Measurements from ENCODE around the gene KCNJ14.
"Not testable (repeated sequence)": the region's sequence is repeated elsewhere in the genome, so short reads cannot be mapped to it uniquely, and the experiment has no call there.

Gene KCNJ14

DNA sequence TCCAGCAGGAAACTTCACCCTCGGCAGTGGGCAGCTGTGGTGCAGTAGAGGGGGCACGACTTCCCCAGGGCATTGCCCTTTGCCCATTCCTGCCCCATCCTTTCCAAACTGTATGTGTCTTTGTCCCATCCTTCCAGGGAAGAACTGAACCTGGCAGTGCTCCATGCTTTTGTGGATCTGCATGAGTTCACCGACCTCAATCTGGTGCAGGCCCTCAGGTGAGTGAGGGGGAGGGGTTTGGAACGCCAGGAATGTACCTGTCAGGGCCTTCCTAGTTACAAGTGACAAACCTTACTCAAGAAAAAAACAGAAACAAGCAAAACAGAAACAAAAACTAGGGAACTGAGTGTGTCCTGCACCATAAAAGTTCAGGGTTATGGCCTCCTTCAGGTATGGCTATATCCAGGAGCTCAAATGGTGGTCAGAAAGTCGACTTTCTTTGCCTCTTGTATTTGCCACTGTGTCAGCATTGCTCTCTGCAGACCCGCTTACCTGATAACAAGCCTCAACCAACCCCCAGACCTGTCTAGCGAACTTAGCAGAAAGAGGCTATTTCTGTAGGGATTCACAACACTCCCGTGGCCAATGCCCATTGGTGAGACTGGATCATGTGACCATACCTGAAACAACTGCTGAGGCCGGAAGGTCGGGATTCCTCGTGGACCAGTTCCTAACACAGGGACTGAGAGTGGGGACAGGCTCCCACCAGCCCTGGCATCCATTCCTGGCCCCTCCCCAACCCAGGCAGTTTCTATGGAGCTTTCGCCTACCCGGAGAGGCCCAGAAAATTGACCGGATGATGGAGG, 18.0 kb downstream of the KCNJ14 start:
- no peak for DNase-seq

GRCh38 chr19:48474084-48474592, 18.8 kb downstream of the KCNJ14 start:
- DNase-seq, result no peak

DNA sequence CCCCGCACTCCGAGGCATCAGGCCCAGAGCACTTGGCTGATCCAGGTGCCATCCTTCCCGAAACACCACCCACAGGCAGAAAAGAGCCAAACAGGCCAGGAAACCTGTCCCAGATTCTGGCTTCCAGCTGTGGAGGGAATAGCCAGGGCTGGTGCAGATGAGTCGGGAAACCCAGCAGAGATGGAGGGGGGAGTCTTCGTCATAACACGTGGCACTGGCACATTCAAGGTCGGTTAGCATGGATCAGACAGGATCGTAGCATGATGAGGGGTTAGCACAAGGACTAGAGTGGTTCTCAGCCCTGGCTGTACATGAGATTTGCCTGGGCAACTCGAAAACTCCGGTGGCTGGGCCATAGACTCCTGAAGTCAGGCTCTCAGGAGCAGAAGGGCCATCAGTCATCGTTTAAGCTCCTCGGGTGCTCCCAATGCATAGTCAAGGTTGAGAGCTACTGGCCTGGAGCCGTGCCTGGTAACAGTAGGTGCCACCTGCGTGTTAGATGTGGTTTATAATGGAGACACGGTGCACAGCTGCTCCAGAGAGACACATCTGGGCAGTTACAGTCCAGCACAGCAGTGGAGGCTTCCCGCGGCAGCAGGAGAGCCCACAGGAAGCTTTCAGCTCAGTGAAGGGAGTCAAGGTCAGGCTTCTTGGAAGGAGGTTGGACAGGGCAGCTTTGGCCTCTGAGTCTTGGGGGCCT, 20.1 kb downstream of the KCNJ14 start:
- no peak for DNase-seq

GRCh38 chr19:48476176-48476575, 20.8 kb downstream of the KCNJ14 start:
- no peak for DNase-seq

DNA sequence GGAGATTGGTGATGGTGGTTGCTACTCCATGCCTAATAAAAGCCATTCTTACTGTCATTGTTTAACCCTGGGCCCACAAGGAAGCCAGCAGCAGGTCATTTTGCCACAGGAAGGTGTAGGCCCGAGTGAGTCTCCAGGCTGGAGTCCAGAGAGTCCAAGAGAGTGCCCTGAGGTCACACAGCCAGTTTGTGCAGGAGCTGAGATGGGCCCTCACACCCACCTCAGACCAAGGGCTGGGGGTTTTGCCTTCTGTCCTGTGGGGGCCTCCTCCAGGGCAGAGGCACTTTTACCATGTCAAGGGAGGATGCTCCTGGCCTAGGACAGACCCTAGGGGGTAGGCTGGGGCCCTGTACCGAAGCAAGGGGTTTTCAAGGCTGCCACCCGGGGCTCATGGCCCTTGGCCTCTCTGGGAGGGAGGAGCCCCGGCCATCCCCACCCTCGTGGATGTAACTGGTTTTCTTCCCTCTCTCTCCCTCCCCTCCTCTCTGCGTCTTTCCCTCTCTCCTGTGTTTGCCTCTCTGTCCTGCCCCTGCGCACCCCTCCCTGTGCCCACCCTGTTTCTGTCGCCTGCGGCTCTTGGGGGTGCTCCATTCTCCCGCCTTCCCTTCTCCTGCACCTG, 21.8 kb downstream of the KCNJ14 start:
- DNase-seq, result no peak

DNA sequence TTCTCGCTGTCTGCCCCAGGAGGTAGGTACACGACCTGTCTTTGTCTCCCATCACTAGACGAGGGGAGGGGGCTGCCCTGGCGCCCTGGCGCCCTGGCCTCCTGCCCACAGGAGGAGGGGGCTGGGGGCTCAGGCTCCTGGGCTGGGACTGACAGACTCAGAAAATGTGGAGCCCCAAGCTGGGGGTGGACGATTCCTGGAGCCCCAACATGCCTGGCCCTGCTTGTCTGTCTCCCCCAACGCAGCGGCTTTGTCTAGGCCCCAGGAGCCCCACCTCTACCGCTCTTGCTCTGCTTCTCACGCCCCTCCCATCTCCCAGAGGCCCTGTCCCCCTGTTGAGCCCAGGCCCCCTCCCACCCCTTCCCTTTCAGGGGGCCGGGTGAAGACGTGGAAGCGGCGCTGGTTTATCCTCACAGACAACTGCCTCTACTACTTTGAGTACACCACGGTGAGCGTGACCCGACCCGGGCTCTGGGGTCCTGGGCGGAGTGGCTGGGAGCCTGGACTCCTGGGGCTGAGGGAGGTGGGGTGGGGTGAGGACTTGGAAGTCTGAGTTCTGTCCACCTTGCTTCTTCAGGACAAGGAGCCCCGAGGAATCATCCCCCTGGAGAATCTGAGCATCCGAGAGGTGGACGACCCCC, 22.4 kb downstream of the KCNJ14 start:
- no peak for DNase-seq

DNA sequence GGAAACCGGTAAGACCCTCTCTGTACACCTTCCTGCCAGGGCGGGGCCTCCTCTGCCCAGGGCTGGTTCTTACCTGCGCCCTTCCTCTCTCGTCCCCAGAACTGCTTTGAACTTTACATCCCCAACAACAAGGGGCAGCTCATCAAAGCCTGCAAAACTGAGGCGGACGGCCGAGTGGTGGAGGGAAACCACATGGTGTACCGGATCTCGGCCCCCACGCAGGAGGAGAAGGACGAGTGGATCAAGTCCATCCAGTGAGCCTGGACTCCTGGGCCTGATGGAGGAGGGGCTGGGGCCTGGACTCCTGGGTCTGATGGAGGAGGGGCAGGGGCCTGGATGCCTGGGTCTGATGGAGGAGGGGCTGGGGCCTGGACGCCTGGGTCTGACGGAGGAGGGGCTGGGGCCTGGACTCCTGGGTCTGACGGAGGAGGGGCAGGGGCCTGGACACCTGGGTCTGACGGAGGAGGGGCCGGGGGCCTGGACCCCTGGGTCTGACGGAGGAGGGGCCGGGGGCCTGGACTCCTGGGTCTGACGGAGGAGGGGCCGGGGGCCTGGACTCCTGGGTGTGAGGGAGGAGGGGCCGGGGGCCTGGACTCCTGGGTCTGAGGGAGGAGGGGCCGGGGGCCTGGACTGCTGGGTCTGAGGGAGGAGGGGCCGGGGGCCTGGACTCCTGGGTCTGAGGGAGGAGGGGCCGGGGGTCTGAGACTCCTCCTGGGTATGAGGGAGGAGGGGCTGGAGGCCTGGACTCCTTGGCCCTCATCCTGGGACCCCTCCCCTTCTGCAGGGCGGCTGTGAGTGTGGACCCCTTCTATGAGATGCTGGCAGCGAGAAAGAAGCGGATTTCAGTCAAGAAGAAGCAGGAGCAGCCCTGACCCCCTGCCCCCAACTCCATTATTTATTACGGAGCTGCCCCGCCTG, 23.2 kb downstream of the KCNJ14 start:
- no peak for DNase-seq

DNA sequence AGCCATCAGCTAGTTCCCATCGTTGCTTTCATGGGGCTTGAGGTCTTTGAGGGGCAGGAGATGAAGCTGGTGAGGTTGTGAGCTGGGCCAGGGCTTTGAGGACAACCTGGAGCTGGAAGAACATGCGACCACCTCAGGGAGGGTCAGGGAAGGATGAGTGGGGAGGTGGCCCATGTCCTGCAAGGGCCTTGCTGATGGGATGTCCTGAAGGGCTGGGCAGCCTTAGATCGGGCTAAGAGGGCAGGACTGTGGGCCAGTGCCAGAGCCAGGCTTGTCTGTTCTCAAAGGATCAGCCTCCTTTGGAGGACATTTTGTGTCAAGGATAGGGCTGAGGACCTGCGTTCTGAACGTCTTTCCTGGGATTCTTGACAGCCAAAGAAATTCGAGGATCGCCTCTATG, 24.3 kb downstream of the KCNJ14 start:
- DNase-seq, result no peak

- DNase-seq, result peak; percentile 43
These were observed 24.8 kb downstream of the KCNJ14 start for GRCh38 chr19:48480183-48480557.

DNA sequence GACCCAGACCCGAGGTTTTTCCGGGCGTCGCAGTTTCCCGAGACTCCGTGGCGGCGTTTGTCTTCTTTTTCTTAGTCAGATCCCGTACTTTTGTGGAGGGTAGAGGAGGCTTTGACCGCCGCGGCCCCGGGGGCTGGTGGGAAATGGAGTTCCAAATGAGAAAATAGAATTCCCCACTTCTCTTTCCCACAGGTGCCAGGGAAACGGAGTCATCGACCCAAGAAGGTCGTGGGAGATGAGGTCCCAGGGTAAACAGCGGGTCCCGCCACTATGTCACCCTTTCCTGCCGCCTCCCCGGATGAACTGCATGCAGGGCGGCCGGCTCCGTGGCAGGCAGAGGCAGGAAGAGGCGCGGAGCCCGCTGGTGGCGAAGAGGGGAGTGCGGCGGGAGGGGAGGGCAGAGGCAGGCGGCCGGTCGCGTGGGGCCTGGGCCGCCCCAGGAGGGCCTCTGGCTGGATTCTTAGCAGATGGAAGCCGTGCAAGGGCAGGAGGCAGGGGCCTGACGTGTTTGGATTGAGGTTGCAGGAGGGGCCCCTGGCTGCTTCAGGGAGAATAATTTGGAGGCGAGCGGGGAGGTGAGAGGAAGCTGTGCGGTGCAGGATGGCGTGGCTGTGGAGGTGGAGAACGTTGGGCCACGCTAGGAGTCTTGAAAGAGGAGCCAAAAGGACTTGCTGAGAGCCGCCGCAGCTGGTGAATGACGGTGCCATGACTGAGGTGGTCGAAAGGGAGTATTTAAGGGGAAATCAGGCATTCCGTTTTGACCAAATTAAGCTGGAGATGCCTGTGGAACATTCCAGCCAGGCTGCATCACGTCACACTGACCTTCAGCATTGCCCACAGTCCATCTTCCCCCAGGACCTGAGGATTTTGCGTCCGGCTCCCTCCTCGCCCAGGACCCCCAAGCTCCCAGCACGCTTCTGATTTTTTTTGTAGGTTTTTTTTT, 25.5 kb downstream of the KCNJ14 start:
- DNase-seq, result no peak

DNA sequence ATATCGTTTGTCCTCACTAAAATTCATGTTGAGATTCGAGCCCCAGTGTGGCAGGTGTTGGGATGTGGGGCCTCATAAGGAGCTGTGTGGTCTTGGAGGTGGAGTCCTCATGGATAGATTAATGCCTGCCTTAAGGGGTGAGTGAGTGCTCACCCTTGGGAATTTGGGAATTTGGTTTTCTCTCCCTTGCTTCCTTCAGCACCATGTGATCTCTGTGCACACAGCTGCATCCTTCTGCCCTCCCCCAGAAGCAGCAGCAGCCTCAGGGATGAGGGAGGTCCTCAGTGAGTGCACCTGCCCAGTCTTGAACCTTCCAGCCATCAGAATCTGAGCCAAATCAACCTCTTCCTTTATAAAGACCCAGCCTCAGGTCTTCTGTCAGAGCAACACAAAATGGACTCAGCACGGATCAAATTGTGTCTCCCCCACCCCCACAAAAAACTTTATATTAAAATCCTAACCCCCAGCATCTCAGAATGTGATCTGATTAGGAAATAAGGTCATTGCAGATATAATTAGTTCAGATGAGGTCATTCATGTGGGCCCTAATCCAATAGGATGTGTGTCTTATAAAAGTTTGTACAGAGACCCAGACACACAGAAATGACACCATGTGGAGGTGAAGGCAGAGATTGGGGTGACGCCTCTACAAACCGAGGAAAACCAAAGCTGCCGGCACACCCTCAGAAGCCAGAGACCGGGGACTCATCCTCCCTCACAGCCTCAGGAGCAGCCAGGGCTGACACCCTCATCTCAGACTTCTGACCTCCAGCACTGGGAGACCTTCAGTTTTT, 26.7 kb downstream of the KCNJ14 start:
- DNase-seq, result no peak

GRCh38 chr19:48483301-48483700, 27.9 kb downstream of the KCNJ14 start:
- no peak for DNase-seq

- no peak for DNase-seq
These were observed 29.0 kb downstream of the KCNJ14 start for GRCh38 chr19:48484247-48484893.

GRCh38 chr19:48484931-48485612, 29.7 kb downstream of the KCNJ14 start:
- DNase-seq, result no peak

DNA sequence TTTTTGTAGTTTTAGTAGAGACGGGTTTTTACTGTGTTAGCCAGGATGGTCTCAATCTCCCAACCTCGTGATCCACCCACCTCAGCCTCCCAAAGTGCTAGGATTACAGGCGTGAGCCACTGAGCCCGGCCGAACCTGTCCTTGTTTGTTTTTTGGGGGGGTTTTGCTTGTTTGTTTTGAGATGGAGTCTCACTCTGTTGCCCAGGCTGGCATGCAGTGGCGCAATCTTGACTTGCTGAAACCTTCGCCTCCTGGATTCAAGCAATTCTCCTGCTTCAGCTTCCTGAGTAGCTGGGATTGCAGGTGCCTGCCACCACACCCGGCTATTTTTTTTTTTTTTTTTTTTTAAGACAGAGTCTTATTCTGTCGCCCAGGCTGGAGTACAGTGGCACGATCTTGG, 31.3 kb downstream of the KCNJ14 start:
- DNase-seq, result not testable (repeated sequence)

DNA sequence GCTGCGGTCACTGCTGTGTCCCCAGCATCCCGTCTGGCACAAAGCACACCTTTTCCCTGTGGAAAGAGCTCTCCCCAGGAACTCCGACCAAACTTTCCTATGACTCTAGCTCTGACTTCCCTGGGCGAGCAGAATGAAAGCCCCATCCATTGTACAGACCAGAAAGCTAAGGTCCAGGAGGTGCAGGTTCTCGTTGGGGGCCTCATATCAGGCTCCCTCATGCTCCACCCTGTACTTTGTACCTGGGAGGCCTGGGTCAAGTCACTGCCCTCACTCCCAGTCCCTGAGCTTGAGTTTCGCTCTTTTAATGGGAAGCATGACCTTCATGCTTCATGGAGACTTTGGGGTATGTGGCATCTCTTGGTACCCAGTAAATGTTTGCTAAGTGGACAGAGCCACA, 32.2 kb downstream of the KCNJ14 start:
- no peak for DNase-seq

DNA sequence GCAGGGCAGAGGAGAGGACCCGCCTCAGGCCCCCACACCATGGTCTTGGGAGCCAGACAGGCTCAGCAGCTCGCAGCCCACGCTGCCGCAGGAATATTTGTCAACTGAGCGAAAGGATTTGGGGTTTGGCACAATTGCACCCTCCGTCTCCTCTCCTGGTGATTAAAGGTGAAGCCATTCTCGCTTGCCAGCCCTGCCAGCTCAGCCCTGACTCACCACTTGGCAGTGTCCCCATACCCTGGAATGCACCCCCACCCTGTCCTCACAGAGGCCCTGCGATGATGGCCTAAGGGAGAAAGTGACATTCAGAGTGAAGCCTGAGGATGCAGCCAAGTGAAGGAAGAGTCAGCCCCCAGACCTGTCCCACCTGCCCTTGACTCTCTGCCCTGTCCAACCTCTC, 32.6 kb downstream of the KCNJ14 start:
- DNase-seq, result no peak

DNA sequence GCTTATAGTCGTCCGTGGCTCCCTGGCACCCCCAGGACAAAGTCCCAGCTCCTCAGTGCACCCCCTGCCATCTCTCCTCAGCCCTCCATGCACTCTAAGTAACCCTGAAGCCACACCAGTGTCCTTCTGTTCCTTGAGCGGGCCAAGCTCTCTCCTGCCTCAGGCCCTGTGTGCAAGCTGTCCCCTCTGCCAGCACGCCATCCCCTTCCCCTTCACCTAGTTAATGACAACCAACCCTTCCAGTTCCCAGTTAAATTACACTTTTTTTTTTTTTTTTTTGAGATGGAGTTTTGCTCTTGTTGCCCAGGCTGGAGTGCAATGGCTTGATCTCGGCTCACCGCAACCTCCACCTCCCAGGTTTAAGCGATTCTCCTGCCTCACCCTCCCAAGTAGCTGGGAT, 33.1 kb downstream of the KCNJ14 start:
- not testable (repeated sequence) for DNase-seq

- DNase-seq, result peak; percentile 59
These were observed 34.3 kb downstream of the KCNJ14 start for GRCh38 chr19:48489608-48490216.

Measured in NCI-H1105 (cell line).